HG03060 (cell line): ENCODE data around the gene ELK3.
A peak's percentile ranks its signal among the peaks of the same experiment; 100 is the strongest.

ENCODE experiments used
- ATAC-seq: cut with Tn5 transposase; IDR thresholded peaks from one replicate; pipeline ENCODE4 v1.9.1; 2021; ENCODE audit warnings: low read depth, moderate number of reproducible peaks; ENCODE audit not compliant: unreplicated experiment

The ELK3 gene

DNA sequence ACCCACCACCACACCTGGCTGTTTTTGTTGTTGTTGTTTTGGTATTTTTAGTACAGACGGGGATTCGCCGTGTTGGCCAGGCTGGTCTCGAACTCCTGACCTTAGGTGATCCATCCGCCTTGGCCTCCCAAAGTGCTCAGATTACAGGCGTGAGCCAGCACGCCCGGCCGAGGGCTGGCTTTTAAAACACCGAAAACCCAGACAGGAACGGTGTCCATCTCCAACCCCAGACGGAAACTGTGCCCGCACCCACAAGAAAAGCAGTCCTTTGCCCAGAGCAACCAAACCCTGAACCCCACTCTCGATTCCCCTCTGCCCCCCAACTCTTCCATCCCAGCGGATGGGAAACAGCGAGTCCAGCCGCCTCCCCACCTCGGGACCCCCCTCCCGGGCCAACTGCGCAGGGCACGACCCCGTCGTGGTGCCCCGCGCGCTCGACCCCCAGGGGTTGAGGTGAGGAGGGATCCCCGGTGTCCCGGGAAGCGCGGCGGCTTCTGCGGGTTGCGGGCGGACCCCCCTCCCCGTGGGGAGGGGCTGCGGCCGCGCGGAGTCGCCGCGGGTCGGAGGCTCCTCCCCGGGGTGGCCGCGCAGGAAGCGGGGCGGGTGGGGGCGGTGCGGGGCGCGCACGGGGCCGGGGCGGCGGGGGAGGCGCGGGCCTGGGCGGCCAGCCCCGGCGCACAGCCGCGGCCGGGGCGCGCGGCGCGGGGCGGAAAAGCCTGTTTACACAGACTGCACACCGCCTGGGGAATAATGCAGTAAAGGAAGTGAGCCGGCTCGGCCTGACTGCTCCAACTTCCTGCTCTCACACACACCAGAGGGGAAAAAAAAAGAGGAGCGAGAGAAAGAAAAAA, at the start of gene ELK3:
ELK3 (plus strand) TSS at position 651 of the 851 bp plus-strand sequence.
- ATAC-seq = no peak

DNA sequence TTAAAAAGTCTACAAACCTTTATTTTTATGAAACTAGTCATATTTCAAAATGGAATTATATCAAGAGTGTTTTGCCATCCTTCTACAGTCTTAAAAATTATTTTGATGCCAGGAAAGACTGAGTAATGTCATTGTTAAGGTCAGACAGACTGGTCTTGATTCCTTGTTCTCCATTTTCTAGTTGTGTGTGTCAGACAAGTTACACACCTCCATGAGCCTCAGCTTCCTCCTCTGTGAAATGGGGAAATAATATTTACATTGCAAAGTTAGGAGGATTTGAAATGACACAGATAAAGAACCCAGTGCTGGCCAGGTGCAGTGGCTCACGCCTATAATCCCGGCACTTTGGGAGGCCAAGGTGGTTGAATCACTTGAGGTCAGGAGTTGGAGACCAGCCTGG, 47.4 kb upstream of the ELK3 start:
- ATAC-seq = no peak

DNA sequence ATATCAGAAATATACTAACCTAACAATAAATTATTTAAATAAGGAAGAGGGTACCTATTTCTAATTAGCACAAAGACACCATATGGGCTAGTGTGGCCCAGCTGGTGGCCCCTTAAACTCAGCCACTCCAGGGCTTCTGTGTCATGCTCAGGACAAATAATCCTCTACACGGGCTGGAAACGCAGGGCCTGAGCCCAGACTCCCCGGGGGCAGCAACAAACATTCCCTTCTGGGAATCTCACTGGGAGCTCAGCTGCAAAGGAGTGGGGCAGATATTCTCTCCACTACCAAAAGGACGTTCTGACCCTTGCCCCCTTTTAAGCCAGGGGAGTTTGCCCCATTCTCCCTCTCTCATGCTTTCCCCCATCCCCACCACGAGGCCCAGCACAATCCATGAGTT, 43.7 kb upstream of the ELK3 start:
- no peak for ATAC-seq

DNA sequence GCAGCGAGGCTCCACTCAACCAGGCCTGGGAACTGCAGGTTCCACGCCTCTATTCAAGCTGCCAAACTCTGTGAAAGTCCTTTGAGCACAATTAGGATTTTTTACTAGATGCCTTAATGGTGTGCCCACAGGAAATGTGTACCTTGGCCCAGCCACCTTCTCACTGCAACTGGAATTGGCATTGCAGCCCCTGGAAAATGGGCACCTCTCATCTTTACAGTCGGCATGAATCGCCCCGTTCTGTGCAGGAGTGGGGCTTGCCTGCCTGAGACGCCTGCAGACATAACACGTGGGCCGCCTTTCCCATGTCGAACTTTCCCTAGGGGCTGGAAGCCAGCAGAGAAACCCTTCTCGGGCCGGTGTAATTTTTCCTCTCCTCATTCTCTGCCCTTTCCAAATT, 42.0 kb upstream of the ELK3 start:
- no peak for ATAC-seq

DNA sequence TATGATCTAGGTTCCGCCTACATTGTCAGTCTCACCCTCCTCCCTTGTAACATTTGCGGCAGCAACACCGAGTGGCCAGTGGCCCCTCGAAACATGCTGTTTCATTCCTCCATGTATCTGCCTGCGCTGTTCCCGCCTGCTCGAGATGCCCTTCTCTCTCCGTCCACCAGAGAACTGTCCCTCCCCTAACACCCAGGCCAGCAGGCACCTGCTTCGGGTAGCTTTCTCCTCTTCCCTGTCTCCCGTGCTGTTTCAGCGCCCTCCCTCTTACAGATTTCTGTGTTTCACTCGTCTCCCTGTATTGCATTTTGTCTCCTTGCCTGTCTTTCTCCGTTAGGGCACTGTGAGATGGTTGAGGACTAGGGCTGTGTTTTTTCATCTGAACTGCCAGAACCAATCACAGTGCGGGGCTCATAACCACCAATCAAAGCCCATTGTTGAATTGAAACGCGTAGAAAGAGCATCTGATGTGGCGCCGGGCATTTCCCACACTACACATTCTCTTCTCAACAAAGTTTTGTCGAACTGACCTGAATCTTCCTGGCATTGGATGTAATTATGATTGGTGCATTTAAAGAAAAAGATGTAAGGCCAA, 40.9 kb upstream of the ELK3 start:
- ATAC-seq = no peak

DNA sequence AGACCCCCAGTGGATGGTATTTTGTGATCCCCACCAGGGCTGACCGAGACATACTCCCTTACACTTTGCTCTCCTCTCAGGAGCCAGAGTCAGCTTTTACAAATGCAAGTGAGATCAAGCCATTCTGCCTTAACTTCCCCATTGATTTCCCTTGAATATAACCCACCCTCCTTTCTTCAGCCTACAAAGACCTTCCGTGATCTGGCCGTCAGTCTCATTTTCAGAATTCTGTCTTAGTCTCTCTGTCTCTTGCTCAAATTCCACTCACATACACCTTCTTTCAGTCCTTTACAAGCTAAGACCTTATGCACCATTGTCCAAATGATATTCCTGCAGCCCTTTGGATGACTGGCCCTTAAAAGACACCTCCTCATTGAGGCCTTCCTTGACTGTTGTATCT, 39.0 kb upstream of the ELK3 start:
- no peak for ATAC-seq

DNA sequence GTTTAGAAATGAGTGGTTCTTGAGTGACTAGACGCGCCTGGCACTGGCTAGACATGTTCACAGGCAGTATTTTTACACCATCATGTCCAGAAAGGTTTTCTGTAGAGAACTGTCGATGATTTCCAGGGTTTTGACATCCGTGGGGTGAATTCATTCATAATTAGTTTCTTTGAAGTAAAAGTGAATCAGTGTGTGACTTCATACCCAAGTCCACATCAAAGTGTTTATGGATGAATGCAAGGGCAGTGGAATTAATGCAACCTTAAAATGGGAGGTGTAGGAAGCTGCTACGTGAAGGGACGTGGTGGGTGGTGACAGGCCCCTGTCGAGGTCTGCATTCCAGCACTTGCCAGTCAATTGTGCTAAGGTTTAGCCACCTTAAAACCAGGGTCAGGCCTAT, 38.4 kb upstream of the ELK3 start:
- no peak for ATAC-seq

DNA sequence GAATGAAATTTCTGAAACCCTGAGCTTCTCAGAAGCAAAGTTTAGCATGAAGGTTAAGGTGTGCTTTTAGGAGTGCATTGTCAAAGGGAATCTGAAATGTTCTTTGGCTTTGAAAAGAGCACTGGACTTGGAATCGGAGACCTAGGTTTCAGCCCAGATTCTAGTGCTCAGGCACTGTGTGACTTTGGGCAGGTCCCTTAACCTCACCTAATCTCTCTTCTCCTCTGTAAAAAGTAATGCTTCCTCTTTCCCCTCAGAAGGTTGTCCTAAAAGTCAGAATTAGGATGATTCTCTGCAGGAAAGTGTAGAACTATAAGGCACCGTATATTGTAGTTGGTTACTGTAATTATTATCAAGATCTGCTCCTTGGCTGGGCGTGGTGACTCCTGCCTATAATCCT, 38.0 kb upstream of the ELK3 start:
- no peak for ATAC-seq

DNA sequence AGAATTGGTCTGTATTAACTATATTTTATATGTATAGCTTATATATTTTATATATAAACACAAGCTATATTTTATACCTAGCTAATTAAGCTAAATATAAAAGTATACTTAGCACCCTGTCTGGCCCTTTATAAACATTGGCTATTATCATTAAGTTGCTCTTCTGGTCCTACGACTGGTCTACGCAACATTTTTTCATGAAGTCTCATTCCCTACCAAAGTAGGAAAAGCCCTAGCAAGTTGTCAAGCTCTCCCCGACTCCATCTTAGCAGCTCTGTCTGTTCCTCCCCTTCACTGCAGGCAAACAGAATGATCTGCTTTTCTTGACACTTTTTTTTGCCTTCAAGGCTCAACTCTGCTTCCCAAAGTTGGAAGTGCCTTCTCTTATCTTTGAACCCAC, 36.7 kb upstream of the ELK3 start:
- ATAC-seq = no peak

DNA sequence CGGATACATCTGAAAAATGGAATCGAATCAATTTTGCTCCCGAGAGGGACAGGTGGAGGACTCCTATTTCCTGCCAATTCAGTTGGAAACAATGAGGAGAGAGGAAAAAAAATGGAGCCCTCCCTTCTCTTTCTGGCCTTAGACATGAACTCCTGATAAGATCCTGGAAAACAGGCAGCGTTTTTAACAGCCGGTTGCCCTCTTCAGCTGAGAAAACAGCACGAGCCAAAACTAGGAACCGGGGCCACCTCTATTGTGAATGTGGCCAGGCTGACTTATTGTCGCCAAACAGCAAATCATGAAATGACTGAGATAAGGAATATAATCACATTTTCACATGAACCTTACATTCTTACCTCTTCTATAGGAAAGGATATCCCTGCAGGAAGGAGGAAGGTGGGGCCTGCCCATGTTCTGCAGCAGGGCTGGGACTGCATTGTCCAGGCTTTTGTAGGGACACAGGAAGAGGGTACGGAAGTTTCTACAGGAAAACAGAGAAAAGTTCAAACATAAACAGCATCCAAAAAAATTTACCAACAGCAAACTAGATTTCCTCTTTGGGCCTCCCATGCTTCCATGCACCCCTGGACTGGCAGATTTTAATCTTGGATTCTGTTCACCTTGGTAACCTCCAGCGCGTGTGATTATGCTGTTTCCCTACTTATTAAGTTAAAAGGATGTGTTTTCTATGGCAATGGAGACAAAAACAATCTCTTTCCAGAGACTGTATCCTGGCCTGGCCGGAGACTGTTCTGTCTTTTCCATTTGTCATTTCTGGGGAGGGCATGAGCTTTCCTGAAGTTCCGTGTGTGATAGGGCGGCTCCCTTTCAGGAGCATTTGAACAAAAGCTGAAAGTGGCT, 29.0 kb upstream of the ELK3 start:
- no peak for ATAC-seq

DNA sequence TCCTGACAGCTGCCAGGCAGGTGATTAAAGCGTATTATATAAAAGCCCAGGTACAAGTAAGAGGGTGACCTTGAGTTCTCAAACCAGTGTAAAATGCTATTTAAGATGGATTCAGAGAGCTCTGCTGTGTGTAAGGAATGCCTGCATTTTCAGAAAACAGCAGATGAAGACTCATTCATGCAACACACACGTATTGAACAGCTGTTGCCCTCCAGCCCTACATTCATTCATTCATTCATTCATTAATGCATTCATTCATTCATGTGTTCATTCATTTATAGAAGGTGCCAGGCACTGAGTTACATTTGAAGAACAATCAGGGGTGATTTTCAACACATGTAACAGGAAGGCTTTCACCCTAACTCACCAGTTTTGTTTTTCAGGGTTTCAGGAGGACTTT, 27.4 kb upstream of the ELK3 start:
- no peak for ATAC-seq

DNA sequence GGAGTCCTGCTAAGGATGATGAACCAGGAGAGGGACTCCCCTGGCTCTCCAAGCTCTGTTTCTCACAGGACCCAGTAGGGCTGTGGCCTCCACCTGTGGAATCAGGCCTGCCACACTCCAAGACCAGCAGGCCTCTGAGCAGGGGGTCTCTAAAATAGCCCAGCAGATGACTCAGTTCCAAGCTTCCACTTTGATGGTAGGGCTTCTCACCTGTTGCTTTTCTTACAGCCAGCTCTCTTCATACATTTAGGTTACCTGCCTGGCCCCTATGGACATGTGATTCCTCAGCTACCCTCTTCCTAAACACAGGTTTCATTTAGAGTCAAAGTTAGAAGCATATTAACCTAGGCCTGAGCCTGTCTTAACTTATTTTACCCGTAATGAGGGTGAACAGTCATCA, 26.7 kb upstream of the ELK3 start:
- ATAC-seq = no peak

DNA sequence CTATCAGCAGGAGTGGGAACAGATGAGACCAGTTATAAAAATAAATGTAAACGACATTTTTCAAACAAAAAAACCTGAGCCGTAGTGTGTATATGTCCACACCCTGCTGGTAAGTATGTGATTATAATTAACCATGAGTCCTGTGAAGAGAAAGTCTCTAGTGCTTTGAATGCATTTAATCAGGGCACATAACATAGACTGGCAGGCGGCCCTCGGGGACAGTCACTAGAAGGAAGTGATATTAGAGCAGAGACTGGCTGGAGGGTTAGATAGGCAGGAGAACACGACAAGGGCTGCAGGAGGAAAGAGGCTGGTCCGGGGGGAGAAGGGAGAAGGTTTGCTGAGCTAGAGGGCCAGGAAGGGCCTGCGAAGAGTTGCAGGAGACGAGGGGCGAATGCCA, 23.8 kb upstream of the ELK3 start:
- no peak for ATAC-seq

DNA sequence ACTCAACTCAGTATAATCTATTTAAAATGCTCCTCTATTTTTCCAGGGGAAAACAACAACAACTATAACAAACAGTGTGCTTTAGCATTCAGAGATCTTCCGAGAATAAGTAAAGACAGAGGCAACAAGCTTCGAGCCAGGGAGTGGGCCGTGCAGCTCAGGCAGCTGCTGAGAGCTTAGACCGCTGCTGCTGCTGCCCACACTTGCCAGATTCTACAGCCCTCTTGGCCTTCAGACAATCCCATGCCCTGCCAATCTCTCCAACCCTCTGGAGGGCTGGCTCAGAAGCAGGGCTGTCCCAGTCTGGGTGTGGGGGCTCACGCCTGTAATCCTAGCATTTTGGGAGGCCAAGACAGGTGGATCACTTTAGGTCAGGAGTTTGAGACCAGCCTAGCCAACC, 23.4 kb upstream of the ELK3 start:
- no peak for ATAC-seq

DNA sequence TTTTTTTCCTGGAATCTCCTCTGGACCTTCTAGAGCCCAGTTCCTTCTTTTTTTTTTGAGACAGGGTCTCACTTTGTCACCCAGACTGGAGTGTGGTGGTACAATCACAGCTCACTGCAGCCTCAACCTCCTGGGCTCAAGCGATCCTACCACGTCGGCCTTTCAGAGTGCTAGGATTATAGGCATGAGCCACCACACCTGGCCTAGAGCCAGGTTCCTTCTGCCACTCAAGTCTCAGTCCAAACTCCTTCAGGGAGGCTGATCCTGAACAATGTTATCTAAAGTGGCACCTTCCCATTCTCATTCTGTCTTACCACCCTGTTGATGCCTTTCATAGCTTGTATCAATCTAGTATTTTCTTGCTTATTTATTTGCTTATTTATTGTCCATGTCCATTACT, 22.3 kb upstream of the ELK3 start:
- no peak for ATAC-seq

DNA sequence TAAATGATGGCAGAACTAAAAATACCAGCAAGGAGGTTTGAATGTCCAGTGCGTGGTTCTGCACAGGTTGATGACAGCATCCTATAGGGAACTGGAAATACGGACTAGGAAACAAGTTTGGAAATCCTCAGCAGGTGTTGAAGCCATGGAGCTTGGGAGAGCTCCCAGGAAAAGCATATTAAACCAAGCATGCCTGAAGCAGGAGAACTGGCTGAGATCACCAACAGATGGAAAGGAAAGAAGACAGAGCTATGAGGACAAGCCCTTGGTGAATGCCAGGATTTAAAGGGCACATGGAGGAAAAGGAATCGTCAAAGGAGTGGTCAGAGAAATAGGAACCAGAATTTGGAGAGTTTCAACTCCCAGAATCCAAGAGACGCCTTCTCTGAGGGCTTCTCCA, 21.2 kb upstream of the ELK3 start:
- no peak for ATAC-seq

DNA sequence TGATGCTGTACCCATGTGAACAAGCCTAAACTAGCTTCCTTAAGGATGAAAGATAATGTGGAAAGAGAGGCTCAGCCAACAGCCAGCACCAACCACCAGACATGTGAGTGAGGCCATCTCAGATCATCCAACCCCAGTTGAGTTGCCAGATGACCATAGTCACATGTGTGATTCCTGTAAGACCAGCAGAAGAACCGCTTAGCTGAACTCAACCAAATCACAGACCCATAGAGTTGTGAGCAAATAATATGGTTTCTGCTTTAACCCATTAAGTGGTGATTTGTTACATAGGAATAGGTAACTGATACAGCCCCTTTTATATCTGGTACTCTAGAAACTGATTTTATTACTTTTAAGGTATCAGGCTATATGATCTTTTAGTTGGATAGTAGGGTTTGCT, 17.6 kb upstream of the ELK3 start:
- no peak for ATAC-seq

DNA sequence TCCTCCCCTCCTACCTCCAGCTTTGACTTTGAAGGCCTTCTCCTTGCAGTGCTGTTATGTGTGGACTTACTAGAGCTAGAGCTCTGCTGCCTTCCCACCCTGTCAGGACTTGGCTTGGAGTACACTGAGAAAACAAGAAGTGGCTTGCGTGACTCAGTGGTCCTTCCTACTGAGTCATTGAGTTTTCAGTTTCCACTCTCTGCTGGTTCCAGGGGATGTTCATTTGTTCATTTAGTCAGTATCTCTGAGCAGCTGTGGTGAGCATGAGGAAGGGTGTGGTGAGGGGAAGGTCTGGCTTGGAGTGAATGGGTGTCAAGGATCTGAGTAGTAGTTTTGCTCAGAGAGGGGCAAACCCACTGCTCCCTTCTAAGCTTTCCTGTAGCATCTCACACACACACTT, 17.2 kb upstream of the ELK3 start:
- ATAC-seq = peak; percentile 57

DNA sequence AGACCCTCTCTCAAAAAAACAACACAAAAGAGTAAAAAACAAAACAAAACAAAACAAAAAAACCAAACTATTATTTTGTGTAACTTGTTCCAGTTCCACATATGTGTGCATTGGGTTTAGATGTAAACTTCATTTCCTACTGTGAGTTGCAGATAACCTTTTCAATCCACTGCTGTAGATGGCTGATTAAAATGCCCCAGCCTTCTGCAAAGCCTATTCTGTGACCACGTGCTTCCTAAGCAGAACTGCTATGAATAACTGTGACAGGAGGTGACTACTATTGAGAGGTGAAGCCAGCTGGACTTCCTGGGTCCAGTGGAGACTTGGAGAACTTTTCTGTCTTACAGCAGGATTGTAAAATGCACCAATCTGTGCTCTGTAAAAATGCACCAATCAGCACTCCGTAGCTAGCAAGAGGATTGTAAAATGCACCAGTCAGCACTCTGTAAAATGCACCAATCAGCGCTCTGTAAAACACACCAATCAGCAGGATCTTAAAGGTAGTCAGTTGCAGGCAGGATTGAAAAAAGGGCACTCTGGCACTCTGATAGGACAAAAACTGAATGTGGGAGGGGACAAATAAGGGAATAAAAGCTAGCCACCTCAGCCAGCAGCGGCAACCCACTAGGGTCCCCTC, 10.3 kb upstream of the ELK3 start:
- ATAC-seq = no peak

DNA sequence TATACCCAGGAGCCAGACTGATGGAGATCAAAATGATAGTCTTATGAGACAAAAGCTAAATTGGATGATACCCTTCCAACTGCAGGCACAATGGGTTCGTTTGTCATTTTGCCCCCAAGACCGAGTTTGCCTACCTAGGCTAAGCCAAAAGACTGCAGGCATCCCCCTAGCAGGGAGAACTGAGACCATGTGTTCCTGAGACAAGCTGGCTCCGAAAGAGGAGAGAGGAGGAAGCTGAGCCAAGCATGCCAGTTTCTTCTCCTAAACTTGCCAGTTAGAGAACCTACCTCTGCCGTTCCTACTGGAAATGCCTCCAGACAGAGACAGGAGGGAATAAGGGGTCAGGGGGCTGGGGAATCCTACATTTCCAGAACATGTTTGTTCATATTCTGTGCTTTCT, 8.3 kb upstream of the ELK3 start:
- ATAC-seq = no peak
